Limb (tissue), 2 donors: Measurements from ENCODE around the gene UGT1A6.

ENCODE experiments used
- DNase-seq, 2 donors: peaks; one replicate each; pipeline ENCODE4 v3.0.0-alpha.2; 2016; ENCODE audit errors: extremely low spot score in 2 of 2

Gene UGT1A6

GRCh38 chr2:233799716-233800115, 107.0 kb downstream of the UGT1A6 start:
- DNase-seq = no peak

DNA sequence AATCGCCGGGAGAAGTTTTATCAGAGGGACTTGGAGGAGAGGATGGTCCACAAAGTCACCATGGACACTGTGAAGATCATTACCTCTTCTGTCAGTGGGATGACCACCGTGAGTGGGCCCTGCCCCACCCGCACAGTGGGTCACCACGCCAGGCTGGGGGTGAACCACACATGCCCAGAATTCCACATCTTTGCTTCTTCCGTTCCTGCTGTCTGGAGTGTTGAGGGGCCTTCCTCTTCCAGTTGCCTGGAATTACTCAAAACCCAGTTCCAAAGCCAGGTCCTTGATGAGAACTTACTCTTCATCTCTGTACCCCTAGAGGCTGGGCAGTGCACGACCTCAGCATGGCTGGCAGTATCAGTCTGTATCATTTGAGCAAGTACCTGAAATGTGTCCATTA, 107.5 kb downstream of the UGT1A6 start:
- DNase-seq = no peak

DNA sequence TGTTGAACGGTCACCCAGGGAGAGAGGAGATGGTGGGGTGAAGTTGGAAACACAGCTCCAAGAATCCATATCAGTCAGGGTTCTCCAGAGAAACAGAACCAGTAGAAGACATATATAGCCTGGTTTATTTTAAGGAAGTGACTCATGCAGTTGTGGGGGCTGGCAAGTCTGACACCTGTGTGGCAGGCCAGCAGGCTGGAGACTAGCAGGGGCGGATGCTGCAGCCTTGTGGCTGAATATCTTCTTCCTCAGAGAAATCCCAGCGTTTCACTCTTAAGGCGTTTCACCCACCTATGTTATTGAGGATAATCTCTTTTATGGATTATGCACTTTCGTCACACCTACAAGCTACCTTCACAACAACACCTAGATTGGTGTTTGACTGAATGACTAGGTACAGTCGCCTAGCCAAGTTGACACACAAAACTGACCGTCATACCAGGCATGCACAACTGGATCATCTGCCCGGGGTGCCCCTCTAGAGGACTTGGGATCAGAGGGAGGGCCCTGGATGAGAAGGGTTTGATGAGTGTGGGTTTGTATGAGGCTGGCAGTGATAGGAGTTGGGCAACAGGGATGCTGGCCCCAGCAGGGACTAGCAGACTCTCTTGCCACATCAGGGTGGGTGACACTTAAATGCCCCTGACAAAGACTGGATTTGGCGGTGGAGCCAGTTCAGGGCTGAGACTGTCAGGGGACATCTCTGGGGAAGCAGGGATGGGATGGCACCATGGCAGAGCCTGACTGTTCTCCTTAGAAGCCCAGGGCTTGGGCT, 108.9 kb downstream of the UGT1A6 start:
- no peak for DNase-seq

GRCh38 chr2:233802132-233802815, 109.6 kb downstream of the UGT1A6 start:
- no peak for DNase-seq

- no peak for DNase-seq
Measured at GRCh38 chr2:233803292-233803911, 110.7 kb downstream of the UGT1A6 start.

DNA sequence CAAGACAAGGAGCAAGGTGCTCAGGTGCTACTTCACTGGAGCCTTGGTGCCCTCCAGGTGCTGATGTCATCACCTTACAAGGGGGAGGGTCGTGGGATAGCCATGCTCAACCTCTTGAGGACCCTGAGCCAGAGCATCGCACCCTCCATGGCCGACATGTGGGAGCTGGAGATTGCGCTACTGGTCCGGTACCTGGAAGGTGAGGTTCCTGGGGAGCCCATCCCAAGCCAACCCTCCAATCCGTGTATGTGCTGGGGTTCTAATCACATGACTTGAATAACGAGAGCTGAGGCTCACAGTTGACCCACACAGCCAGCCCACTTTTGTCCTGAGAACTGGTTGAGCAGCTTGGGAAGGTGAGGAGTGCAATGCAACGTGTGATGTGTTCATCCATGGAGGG, 111.3 kb downstream of the UGT1A6 start:
- DNase-seq = no peak

DNA sequence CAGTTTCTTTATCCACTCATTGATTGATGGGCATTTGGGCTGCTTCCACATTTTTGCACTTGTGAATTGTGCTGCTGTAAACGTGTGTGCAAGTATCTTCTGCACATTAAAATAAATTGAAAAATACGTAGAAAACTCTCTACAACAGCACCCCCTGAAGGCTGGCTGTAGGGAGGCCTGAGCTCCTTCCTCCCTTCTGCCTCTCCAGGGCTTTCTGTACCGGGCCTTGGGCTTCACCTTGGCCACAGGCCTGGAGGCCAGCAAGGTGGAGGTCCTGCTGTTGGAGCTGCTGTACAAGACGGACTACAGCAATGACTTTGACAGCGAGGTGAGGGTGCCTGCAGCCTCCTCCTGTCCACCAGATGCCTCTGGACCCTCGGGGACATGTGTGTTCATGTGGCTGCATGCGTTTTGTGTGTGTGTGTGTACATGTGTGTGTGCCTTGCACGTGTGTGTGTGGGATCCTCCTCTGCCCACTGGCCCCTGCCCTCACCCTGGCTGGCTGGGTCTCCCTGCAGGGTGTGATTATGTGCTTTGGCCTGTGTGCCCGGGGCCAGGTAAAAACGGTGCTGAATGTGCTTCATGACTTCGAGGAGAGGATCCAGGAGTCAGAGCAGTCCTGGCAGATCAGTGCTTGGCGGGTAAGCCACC, 114.7 kb downstream of the UGT1A6 start:
- DNase-seq = no peak

- DNase-seq = no peak
Measured at GRCh38 chr2:233807966-233808935, 115.6 kb downstream of the UGT1A6 start.

DNA sequence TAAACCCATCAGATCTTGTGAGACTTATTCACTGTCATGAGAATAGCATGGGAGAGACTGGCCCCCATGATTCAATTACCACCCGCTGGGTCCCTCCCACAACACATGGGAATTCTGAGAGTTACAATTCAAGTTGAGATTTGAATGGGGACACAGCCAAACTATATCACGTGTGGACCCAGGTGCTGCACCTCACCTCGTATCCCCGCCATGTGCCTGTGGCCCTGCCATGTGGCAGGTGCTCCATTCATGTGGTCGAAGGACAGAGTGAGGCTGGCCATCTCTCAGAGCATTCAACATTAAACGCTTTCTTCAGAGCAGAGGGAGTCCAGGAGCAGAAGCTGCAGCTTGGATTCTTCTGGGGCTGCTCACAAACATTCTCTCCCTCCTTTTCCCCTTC, 117.7 kb downstream of the UGT1A6 start:
- DNase-seq = no peak

DNA sequence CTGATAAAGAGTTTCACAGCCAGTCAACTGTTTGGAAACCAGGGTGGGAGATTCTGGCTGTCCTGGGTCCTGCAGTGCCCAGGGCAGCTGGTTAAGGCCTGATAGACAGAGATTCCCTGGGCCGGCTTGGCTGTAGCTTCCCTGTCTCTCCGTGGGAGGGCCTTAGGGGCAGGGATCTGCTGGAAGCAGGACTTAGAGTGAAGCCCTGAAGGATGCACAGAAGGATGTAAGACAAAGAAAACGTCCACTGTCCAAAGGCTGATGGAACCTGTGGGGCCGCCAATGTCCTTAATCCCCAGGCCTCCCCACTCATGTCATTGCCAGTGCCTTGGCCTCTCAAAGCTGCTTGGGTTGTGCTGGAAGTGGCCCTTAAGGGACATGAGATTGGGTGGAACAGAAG, 118.4 kb downstream of the UGT1A6 start:
- peak in 1 of 2 donors; percentile 3 for DNase-seq

GRCh38 chr2:233811732-233812131, 119.0 kb downstream of the UGT1A6 start:
- peak in 1 of 2 donors; percentile 8 for DNase-seq

- DNase-seq = peak in 1 of 2 donors; percentile 11
Measured at GRCh38 chr2:233813236-233814055, 120.8 kb downstream of the UGT1A6 start.

- DNase-seq = peak in 1 of 2 donors; percentile 12
Measured at GRCh38 chr2:233814056-233814835, 121.6 kb downstream of the UGT1A6 start.

DNA sequence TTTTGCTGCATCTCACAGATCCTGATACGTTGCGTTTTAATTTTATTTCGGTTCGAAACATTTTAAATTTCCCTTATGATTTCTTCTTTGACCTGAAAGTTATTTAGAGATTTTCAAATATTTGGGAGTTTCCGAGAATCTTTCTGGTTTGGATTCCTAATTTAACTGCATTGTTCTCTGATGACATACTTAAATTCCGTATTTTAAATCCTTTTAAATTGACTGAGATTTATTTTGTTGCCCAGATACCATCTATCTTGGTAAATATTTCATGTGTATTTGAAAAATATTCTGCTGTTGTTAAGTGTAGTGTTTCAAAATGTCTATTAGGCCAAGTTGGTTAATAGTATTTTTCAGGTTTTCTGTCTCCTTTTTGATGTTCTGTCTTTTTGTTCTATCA, 123.2 kb downstream of the UGT1A6 start:
- DNase-seq = no peak

DNA sequence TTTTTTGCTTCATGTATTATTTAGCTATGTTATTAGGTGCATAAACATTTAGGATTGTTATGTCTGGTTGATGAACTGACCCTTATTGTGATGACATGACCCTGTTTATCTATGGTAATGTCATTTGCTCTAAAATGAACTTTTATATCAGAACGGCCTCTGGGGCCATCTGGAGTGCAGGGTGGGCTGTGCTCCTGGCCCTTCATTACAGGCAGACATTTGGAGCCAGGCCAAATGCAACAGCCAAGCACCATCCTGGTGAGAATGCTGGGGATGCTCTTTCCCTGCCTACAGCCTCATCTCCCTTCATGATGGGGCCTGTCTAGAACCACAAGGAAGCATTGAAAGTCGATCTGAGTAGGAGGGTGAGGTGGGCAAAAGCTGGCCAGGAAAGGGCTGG, 123.6 kb downstream of the UGT1A6 start:
- DNase-seq = peak in 1 of 2 donors; percentile 7

DNA sequence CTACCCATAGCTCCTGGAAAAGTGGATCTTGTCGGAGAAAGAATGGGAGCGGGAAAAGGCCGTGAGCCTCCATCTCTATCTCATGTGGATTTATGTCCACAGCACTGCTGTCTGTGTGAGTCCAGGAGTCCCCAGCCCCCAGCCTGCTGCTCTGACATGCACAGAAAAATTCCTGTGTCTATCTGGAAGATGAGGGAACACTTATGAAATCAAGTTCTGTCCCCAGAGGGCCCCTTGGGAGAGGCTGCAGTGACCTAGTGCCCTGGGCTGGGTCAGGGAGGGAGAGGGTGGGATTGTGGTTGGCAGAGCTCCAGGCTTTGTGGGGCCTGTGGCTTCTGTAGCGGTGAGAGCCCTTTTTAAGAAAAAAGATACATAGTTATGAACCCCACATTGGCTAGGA, 124.1 kb downstream of the UGT1A6 start:
- peak in 1 of 2 donors; percentile 20 for DNase-seq

DNA sequence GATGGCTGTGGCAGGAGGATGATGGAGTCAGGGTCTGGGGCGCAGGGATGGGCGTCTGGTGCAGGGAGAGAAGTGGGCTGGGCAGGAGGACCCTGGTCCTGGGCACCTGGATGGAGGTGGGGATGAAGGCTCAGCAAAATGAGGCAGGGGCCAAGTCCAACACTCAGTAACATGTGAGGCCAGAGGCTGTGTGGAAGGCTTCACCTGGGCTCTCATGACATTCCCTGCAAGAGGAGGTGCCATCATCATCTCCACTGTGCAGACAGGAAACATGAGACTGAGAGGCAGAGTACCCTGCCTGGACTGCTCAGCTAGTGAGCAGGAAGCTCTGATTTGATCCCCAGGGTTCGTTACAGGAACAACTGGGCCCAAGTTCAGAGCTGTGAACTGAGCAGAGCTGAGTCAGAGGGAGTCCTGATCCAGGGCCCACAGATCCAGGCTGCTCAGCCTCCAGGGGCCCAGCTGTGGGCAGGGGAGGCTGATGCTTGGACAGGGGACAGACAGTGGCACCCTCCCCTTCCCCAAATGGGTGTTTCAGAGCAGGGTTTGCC, 124.7 kb downstream of the UGT1A6 start:
- peak in 1 of 2 donors; percentile 17 for DNase-seq

DNA sequence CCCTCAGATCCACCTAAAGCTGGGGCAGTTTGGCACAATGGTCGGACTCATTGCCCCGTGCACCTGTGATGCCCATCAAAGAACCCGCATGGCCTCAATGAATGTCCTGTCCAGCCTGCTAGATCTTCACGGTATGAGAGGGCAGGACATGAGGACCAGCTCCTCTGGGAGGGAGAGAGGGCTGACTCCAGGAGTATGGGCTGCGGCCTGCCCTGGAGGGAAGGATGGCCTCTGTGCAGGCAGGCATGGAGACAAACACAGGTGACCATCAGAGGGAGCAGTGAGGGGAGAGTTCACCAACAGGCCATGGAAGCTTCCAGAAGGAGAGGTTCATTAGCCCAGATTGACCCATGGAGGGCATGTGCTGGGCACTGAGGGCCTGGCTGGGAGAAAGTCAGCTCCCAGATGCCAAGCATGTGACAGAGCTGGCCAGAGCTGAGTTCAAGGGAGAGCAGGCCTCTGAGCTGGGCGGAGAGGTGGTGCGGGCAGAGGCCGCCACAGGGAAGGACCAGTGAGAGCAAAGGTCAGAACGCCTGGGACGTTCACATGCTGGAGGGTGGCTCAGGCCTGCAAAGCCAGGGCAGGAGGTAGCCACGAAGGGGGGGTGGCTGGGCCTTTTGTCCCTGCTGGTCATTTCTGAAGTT, 125.4 kb downstream of the UGT1A6 start:
- peak in 1 of 2 donors; percentile 11 for DNase-seq
